Suprapubic skin (tissue), 4 donors: ENCODE results near the gene MBP. TPM values are rescaled to one million over a fixed set of nuclear protein-coding genes. Genes with fewer than 3 reads are reported as not detected.

ENCODE experiments used
- DNase-seq, 2 donors: peaks; one replicate each; pipeline ENCODE4 v3.0.0-alpha.2; 2019; ENCODE audit warnings: low spot score in 2 of 2
- H3K27ac ChIP-seq: fragments of 200-600 bp; sonication (generic); one replicate; pipeline ENCODE4 v1.5.1; 2019
- H3K27me3 ChIP-seq: fragments of 200-600 bp; sonication (generic); one replicate; pipeline ENCODE4 v1.5.1; 2019
- H3K36me3 ChIP-seq: fragments of 200-600 bp; sonication (generic); one replicate; pipeline ENCODE4 v1.5.1; 2019
- H3K4me1 ChIP-seq: fragments of 200-600 bp; sonication (generic); one replicate; pipeline ENCODE4 v1.5.1; 2019
- H3K4me3 ChIP-seq: fragments of 200-600 bp; sonication (generic); one replicate; pipeline ENCODE4 v1.5.1; 2019; ENCODE audit warnings: mild to moderate bottlenecking
- H3K9me3 ChIP-seq: fragments of 200-600 bp; sonication (generic); one replicate; pipeline ENCODE4 v1.5.1; 2019
- EP300 ChIP-seq: sonication (generic); formaldehyde crosslinking; IDR thresholded peaks from one replicate; pipeline ENCODE4 v1.6.1; 2017; ENCODE audit warnings: antibody characterized with exemption
- POLR2A ChIP-seq, 2 donors: fragments of 450-650 bp; IDR thresholded peaks; one replicate each; pipeline ENCODE4 v1.6.1; 2017; ENCODE audit warnings: antibody characterized with exemption in 2 of 2, mild to moderate bottlenecking in 2 of 2, moderate library complexity in 2 of 2
- POLR2AphosphoS5 ChIP-seq, 3 donors: sonication (generic); formaldehyde crosslinking; IDR thresholded peaks; one replicate each; pipeline ENCODE4 v1.6.1; 2017; ENCODE audit warnings: antibody characterized with exemption in 3 of 3
- WGBS: methylation state at CpG from one replicate; pipeline ENCODE4 v1.1.5; 2018; 5-methylcytosine and 5-hydroxymethylcytosine counted together
- total RNA-seq, 4 donors: library from RNA; depleted of rRNA; stranded (reverse); fragments of >200 nt; gene quantifications; one replicate each; pipeline ENCODE4 v1.1.0, GENCODE V29; 2016
- TF ChIP-seq, protein P1 (sequence below), 2 donors: fragments of 200-600 bp in 1 of 2; fragments of 450-650 bp in 1 of 2; sonication (generic) in 1 of 2; IDR thresholded peaks; one replicate each; pipeline ENCODE4 v1.5.1; 2016 to 2019; ENCODE audit warnings: antibody characterized with exemption in 2 of 2, mild to moderate bottlenecking in 1 of 2, moderate library complexity in 1 of 2

MBP gene
- total RNA-seq, 4 donors from 2014 or later = 37.0 to 100 (median 69.3) TPM

DNA sequence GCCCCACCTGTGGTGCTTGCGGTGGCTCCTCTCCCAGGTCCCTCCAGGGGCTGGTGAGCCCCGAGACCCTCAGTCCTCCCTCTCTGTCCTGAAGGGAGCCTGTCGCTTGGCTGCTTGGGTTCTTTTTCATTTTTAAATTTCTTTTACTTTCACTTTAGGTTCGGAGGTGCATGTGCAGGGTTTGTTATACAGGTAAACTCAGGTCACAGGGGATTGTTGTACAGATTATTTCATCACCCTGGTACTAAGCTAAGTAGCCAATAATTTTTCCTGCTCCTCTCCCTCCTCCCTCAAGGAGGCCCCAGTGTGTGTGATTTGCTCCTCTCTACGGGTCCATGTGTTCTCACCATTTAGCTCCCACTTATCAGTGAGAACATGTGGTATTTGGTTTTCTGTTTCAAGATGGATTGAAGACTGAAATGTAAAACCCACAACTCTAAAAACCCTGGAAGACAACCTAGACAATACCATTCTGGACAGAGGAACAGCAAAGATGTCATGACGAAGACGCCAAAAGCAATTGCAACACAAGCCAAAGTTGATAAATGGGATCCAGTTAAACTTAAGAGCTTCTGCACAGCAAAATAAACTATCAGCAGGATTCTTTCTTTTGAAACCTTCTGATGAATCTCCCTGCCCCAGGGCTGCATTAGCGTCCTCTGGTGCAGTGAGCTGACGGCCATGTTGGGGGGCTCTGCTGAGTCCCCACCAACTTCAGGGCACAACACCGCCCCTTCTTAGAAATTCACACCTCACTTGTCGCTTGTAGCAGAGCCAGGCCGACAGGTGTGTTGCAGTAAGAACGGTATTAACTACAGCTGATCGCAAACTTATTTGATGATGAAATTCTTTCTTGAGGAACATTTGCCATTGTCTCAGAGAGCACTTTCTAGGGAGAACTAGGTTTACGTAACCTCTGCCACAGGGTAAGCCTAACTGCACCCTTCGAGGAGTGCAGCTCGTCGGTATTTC is 174.9 kb downstream of the MBP start:
- Histone ChIP-seq H3K9me3 (no peaks in the 10 kb centered on the region), H3K27ac (no peak overlapping the region), H3K4me1 (no peaks in the 10 kb centered on the region), H3K27me3 (no peaks in the 10 kb centered on the region), H3K36me3 (peaks cover 76% of the 10 kb centered on the region), H3K4me3 (no peak overlapping the region)
- WGBS = 91% methylated on average over 18 of the region's 18 CpGs
- TF ChIP-seq, protein P1, sequence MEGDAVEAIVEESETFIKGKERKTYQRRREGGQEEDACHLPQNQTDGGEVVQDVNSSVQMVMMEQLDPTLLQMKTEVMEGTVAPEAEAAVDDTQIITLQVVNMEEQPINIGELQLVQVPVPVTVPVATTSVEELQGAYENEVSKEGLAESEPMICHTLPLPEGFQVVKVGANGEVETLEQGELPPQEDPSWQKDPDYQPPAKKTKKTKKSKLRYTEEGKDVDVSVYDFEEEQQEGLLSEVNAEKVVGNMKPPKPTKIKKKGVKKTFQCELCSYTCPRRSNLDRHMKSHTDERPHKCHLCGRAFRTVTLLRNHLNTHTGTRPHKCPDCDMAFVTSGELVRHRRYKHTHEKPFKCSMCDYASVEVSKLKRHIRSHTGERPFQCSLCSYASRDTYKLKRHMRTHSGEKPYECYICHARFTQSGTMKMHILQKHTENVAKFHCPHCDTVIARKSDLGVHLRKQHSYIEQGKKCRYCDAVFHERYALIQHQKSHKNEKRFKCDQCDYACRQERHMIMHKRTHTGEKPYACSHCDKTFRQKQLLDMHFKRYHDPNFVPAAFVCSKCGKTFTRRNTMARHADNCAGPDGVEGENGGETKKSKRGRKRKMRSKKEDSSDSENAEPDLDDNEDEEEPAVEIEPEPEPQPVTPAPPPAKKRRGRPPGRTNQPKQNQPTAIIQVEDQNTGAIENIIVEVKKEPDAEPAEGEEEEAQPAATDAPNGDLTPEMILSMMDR (IDR thresholded peaks at IDR 0.05) = no peak
- TF ChIP-seq POLR2A (IDR thresholded peaks at IDR 0.05) = no peak
- TF ChIP-seq EP300 = no peak
- DNase-seq = no peak

DNA sequence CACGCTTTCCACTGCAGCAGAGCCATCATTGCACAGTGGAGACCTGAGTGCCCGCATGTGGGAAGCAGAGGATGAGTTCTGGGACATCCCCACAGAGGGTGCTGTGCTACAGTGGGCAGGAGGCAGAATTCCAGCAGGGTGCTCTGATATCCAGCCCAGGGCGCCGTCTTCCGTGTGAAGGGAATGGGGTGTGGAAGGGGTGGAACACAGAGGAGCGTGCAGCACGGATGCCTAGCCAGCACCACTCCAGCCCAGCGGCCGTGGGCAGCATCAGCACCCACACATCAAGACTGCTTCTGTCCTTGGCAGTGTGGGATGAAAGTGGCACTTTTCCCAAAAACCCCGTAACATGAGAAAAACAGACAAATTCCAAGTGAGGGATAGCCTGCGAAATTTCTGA is 175.9 kb downstream of the MBP start:
- Histone ChIP-seq H3K9me3 (no peaks in the 10 kb centered on the region), H3K27ac (no peak overlapping the region), H3K36me3 (peaks cover 72% of the 10 kb centered on the region), H3K27me3 (no peaks in the 10 kb centered on the region), H3K4me3 (no peak overlapping the region), H3K4me1 (no peaks in the 10 kb centered on the region)
- TF ChIP-seq, protein P1 (IDR thresholded peaks at IDR 0.05) = no peak
- TF ChIP-seq POLR2A (IDR thresholded peaks at IDR 0.05) (no peak), EP300 (no peak), POLR2AphosphoS5 (IDR thresholded peaks at IDR 0.05) (no peak)
- 89% methylated on average over 11 of the region's 11 CpGs for WGBS
- no peak for DNase-seq

DNA sequence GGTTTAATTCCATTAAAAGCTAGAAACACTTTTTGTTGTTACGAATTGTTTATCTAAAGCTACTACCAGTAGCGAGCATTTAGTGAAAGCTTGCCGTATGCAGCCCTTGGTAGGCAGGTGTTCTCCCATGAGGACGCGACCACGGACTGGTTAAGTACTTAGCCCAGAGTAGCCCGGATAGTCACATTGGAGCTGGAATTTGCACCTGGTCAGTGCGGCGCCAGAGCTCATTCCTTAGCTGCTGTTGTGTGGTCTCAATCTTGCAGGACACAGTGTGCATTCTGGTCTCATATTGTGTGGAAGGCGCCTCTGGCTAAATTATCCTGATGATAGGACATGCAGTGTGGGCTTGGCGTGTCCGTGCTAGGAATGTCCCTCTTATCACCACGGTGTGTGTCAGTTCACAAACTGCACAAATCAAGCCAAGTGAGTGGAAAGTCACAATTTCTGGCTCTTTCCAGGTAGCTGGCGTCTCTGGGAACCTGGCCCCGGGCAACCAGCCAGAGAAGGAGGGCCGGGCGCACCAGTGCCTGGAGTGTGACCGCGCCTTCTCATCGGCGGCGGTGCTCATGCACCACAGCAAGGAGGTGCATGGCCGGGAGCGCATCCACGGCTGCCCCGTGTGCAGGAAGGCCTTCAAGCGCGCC is 176.9 kb downstream of the MBP start:
- no peak overlapping the region for H3K4me3 ChIP-seq
- H3K36me3 ChIP-seq = peaks cover 62% of the 10 kb centered on the region
- 88% methylated on average over 20 of the region's 28 CpGs for WGBS
- no peaks in the 10 kb centered on the region for H3K9me3 ChIP-seq
- H3K27ac ChIP-seq = no peak overlapping the region
- no peaks in the 10 kb centered on the region for H3K4me1 ChIP-seq
- no peak for DNase-seq
- no peaks in the 10 kb centered on the region for H3K27me3 ChIP-seq
- TF ChIP-seq POLR2A (IDR thresholded peaks at IDR 0.05) (no peak), EP300 (no peak), POLR2AphosphoS5 (IDR thresholded peaks at IDR 0.05) (no peak)
- TF ChIP-seq, protein P1 (IDR thresholded peaks at IDR 0.05) = no peak

DNA sequence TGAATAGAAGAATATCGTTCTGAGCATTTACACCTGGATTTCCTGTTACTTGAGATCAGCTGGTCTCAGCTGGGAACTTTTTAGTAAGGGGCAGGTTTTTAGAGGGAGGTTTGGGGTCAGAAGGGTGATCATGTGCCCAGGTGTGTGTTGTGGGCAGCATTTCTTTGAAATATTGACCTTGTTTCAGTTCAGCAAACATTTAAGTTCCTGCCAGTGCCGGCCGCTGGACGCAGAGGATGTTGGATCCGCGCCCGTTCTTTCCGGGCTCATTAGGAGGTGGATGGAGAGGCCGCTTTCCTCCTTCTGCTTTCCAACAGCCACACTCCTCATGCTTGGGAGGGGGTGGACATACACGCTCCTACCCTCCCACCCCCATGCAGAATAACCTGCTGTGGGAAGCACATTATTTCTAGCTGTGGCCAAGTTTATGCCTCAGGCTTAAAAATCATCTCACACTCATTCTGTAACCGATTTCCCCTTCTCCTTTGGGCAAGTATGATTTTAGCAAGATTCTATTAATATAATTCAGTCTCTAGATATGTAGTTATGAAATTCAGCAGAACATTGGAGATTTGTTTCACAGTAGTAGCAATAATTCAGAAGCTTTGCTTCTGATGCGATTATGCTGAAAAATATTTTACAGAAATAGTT is 178.9 kb downstream of the MBP start:
- Histone ChIP-seq H3K36me3 (peaks cover 46% of the 10 kb centered on the region), H3K27ac (no peak overlapping the region), H3K4me3 (no peak overlapping the region), H3K27me3 (no peaks in the 10 kb centered on the region), H3K4me1 (no peaks in the 10 kb centered on the region), H3K9me3 (no peaks in the 10 kb centered on the region)
- WGBS = 71% methylated on average over 12 of the region's 12 CpGs
- DNase-seq = no peak
- TF ChIP-seq POLR2AphosphoS5 (IDR thresholded peaks at IDR 0.05) (no peak), EP300 (no peak), POLR2A (IDR thresholded peaks at IDR 0.05) (no peak)
- TF ChIP-seq, protein P1 (IDR thresholded peaks at IDR 0.05) = no peak

DNA sequence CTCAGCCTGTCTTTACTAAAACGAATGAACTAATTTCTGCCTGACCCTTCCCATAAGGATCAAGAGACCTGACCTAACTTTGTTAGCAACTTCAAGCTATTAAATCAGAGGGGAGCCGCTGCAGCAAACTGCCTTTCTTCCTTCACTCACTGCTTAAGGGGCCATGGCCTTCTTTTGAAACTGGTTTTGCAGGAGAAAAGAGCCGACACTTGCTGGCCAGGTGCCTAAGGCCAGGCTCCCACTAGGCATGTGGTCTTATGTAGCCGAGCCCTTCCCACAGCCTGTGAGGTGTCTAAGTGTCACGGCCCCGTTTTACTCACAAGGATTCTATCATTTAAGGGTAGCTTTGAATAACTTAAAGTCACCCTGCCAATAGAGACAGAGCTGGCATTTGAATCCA is 179.4 kb downstream of the MBP start:
- no peaks in the 10 kb centered on the region for H3K4me1 ChIP-seq
- DNase-seq = no peak
- no peak overlapping the region for H3K4me3 ChIP-seq
- H3K27me3 ChIP-seq = no peaks in the 10 kb centered on the region
- no peaks in the 10 kb centered on the region for H3K9me3 ChIP-seq
- 76% methylated on average over 6 of the region's 6 CpGs for WGBS
- H3K27ac ChIP-seq = no peak overlapping the region
- TF ChIP-seq EP300 (no peak), POLR2AphosphoS5 (IDR thresholded peaks at IDR 0.05) (no peak), POLR2A (IDR thresholded peaks at IDR 0.05) (no peak)
- TF ChIP-seq, protein P1 (IDR thresholded peaks at IDR 0.05) = no peak
- H3K36me3 ChIP-seq = peaks cover 46% of the 10 kb centered on the region
